Measurements from ENCODE around the gene CDH13. TPM values are rescaled to one million over a fixed set of nuclear protein-coding genes. Genes with fewer than 3 reads are reported as not detected.

CDH13 gene
- total and polyA plus RNA-seq, 2 donors (not counting 3 experiments of a cell fraction or from before 2014, with no cell fraction given) = 96.6 to 124 TPM

DNA sequence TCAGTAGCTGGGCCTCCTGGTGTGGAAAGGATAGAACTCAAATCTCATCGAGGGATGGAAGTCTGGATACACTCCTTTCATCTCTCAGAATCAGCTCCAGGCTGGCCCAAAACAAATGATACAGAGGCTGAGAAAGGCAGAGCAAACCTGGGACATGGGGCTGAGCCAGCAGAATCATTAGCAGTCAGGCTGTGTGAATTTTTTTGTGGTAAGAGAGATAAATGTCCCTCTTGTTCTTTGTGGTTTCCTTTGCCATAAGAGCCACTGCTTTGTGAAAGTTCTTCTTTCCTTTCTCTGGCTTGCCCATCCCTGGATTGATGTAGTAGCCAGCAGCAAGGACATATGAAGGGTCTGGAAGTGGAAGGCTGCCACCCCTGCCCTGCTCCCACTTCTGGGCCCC lies 146.2 kb downstream of the CDH13 start:
- TF ChIP-seq, protein P1, sequence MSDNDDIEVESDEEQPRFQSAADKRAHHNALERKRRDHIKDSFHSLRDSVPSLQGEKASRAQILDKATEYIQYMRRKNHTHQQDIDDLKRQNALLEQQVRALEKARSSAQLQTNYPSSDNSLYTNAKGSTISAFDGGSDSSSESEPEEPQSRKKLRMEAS (IDR thresholded peaks at IDR 0.05; ENCODE audit: insufficient read depth, insufficient read length) = no peak
- TF ChIP-seq POLR2A (IDR thresholded peaks at IDR 0.05; ENCODE audit: low read depth, low read length) = no peak
- TF ChIP-seq, protein P2, sequence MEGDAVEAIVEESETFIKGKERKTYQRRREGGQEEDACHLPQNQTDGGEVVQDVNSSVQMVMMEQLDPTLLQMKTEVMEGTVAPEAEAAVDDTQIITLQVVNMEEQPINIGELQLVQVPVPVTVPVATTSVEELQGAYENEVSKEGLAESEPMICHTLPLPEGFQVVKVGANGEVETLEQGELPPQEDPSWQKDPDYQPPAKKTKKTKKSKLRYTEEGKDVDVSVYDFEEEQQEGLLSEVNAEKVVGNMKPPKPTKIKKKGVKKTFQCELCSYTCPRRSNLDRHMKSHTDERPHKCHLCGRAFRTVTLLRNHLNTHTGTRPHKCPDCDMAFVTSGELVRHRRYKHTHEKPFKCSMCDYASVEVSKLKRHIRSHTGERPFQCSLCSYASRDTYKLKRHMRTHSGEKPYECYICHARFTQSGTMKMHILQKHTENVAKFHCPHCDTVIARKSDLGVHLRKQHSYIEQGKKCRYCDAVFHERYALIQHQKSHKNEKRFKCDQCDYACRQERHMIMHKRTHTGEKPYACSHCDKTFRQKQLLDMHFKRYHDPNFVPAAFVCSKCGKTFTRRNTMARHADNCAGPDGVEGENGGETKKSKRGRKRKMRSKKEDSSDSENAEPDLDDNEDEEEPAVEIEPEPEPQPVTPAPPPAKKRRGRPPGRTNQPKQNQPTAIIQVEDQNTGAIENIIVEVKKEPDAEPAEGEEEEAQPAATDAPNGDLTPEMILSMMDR (IDR thresholded peaks at IDR 0.05; ENCODE audit: extremely low read depth in 1 of 2, insufficient read depth in 1 of 2, low read depth in 1 of 2, low read length in 2 of 2) = no peak
- no peak for TF ChIP-seq JUN (IDR thresholded peaks at IDR 0.05; ENCODE audit: borderline replicate concordance, insufficient read depth, insufficient read length, low read depth)
- no peak for TF ChIP-seq MYC (IDR thresholded peaks at IDR 0.05; ENCODE audit: low read depth, low read length)
- TF ChIP-seq EZH2 (IDR thresholded peaks at IDR 0.05; ENCODE audit: borderline replicate concordance, low read depth, low read length, severe bottlenecking) = no peak
- Histone ChIP-seq H3K4me1 (ENCODE audit: control insufficient read depth, extremely low read depth, insufficient read depth, low read length) (peaks cover 6% of the 10 kb centered on the region), H3K9ac (replicated peaks; ENCODE audit: extremely low read depth, insufficient read depth, low read length) (no peak overlapping the region), H3K27me3 (ENCODE audit: control insufficient read depth in 2 of 2, insufficient read depth in 2 of 2, low read length in 2 of 2) (no peaks in the 10 kb centered on the region), H3K36me3 (ENCODE audit: control insufficient read depth in 2 of 2, extremely low read depth in 1 of 2, insufficient read depth in 2 of 2, low read length in 2 of 2) (peaks cover 0 to 2% of the 10 kb centered on the region in 2 experiments), H3K9me3 (replicated peaks; ENCODE audit: control insufficient read depth, insufficient read depth, low read length) (no peaks in the 10 kb centered on the region), H3K4me3 (replicated peaks in 1 of 3; ENCODE audit: insufficient read depth in 1 of 3, low read depth in 1 of 3, low read length in 3 of 3) (no peak overlapping the region), H3K79me2 (ENCODE audit: control insufficient read depth, insufficient read depth, low read length) (no peaks in the 10 kb centered on the region), H2AFZ (ENCODE audit: low read depth, low read length) (no peak overlapping the region), H4K20me1 (replicated peaks; ENCODE audit: control insufficient read depth, extremely low read depth, insufficient read depth, low read length) (no peaks in the 10 kb centered on the region), H3K9me1 (replicated peaks; ENCODE audit: control insufficient read depth, extremely low read depth, insufficient read depth, low read length) (no peaks in the 10 kb centered on the region), H3K27ac (ENCODE audit: insufficient read depth, low read depth, low read length) (no peak overlapping the region), H3K4me2 (ENCODE audit: insufficient read depth, low read length) (no peak overlapping the region)
- DNase-seq (ENCODE audit: low read depth, low spot score) = no peak
- dilution Hi-C loops (cut with MboI; ENCODE audit: extremely low pct_ligation_motif_present, low sequenced_read_pairs) (no loop called here), intact Hi-C loops (cut with micrococcal nuclease) (no loop called here)
- FAIRE-seq = no peak
- POLR2A ChIA-PET = no interaction called here
- CTCF ChIA-PET = interaction anchor here (0.9 kb wide), 1 partner anchor 233 kb away, joined by 3 read pairs; no protein-coding TSS in a partner anchor
- no TSS peak for BruUV-seq (replicated peaks)

All from endothelial cell of umbilical vein (primary cell).